ENCODE measurements around the gene FMN1.

The FMN1 gene

GRCh38 chr15:32737304-32737703 lies 457.2 kb downstream of the FMN1 start:
- DNase-seq = no peak

GRCh38 chr15:32736701-32737061 lies 457.8 kb downstream of the FMN1 start:
- DNase-seq = no peak

- DNase-seq = no peak
Observed at GRCh38 chr15:32735989-32736700, 458.4 kb downstream of the FMN1 start.

- DNase-seq = no peak
Observed at GRCh38 chr15:32733281-32733680, 461.2 kb downstream of the FMN1 start.

DNA sequence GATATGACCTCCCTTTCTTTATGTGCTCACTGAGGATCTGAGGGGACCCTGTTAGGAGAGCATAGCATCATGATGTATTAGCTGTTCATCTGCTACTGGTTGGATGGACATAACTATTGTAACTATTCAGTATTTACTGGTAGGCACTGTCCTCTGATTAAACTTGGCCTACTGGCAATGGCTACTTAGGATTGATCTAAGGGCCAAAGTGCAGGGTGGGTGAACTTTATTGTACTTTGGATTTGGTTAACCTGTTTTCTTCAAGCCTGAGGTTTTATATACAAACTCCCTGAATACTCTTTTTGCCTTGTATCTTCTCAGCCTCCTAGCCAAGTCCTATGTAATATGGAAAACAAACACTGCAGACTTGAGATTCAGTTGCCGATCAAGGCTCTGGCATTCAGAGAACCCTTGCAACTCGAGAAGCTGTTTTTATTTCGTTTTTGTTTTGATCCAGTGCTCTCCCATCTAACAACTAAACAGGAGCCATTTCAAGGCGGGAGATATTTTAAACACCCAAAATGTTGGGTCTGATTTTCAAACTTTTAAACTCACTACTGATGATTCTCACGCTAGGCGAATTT lies 461.8 kb downstream of the FMN1 start:
- no peak for DNase-seq

DNA sequence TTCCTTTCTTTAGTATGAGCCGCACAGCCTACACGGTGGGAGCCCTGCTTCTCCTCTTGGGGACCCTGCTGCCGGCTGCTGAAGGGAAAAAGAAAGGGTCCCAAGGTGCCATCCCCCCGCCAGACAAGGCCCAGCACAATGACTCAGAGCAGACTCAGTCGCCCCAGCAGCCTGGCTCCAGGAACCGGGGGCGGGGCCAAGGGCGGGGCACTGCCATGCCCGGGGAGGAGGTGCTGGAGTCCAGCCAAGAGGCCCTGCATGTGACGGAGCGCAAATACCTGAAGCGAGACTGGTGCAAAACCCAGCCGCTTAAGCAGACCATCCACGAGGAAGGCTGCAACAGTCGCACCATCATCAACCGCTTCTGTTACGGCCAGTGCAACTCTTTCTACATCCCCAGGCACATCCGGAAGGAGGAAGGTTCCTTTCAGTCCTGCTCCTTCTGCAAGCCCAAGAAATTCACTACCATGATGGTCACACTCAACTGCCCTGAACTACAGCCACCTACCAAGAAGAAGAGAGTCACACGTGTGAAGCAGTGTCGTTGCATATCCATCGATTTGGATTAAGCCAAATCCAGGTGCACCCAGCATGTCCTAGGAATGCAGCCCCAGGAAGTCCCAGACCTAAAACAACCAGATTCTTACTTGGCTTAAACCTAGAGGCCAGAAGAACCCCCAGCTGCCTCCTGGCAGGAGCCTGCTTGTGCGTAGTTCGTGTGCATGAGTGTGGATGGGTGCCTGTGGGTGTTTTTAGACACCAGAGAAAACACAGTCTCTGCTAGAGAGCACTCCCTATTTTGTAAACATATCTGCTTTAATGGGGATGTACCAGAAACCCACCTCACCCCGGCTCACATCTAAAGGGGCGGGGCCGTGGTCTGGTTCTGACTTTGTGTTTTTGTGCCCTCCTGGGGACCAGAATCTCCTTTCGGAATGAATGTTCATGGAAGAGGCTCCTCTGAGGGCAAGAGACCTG lies 463.5 kb downstream of the FMN1 start:
- DNase-seq = peak; percentile 5

- no peak for DNase-seq
Observed at GRCh38 chr15:32729700-32730395, 464.7 kb downstream of the FMN1 start.

GRCh38 chr15:32723171-32723948 lies 471.2 kb downstream of the FMN1 start:
- no peak for DNase-seq

- no peak for DNase-seq
Observed at GRCh38 chr15:32722136-32722535, 472.4 kb downstream of the FMN1 start.

DNA sequence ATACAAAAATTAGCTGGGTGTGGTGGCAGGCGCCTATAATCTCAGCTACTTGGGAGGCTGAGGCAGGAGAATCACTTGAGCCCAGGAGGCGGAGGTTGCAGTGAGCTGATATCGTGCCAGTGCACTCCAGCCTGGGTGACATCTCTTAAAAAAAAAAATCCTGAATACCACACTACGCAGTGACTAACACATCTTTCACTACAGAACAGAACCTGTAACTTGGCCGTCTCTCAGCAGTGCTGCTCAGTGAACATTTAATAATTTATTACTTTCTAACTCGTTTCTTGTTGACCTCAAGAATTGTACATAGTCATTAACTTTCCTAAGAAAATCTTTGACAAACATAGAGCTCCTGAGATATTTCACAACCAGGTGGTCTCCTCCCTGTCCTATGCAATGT lies 472.9 kb downstream of the FMN1 start:
- no peak for DNase-seq

- DNase-seq = no peak
Observed at GRCh38 chr15:32718821-32719716, 475.4 kb downstream of the FMN1 start.

- no peak for DNase-seq
Observed at GRCh38 chr15:32718227-32718820, 476.2 kb downstream of the FMN1 start.

GRCh38 chr15:32717426-32718226 lies 476.9 kb downstream of the FMN1 start, which contains the start of gene GREM1:
GREM1 (plus strand) TSS chr15:32718004; CDS start chr15:32730691, 12,687 bp downstream.
- no peak for DNase-seq

DNA sequence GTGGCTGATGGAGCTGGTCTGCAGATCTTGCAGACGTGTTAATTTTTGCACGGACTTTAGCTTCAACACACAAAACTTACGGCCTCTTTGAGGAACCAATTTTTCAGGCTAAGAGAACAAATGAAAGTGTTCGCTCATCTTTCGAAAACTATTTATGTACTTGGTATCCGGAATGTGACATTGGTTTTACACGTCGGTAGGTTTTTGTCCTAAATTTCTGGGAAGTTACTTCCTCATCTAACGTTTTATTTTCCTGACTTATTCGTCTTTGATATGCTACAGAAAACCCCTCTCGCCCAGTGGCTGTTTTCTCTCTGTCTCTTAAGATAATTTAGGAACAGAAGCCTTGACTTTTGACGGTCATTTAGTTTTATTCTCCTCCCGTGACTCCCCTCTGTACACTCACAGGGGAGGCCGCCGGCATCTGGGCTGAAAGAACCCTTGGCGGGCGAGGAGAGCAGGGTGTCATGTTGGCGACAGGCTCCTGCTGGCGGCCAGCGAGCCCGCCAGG lies 477.5 kb downstream of the FMN1 start:
- no peak for DNase-seq

DNA sequence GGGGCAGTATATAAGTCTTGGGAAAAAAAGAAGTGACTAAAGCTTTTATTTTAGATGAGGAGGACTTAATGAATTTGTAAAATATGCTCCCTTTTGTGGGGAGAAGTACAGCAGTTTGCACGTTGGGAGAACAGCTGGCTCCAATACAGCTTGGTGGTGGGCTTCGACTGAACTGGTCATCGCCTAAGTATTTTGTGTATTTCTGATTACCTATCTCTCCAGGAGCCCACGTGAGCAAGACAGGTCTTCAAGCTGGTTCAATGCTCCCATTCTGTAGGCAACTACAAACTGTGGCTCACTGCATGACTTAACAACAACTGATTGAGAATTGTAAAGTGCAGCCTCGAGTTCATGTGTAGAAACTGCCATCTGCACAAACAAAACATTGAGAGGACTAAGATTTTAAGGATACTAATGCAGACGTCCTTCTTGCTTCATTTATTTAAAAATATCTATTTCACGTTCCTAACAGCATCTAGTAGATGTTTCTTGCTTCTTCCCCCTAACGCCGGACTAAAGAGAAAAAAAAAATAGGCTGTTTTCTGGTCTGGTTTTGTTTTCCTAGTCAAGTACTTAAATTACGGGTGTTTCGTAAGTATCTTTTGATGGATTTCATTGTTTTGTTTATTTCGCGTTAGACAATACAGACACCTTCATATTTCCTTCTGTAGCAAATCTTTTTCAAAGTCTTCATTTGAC lies 478.1 kb downstream of the FMN1 start:
- DNase-seq = no peak

Data from NCI-H146 (cell line).